Measurements from ENCODE around the gene MAP3K7.

DNA sequence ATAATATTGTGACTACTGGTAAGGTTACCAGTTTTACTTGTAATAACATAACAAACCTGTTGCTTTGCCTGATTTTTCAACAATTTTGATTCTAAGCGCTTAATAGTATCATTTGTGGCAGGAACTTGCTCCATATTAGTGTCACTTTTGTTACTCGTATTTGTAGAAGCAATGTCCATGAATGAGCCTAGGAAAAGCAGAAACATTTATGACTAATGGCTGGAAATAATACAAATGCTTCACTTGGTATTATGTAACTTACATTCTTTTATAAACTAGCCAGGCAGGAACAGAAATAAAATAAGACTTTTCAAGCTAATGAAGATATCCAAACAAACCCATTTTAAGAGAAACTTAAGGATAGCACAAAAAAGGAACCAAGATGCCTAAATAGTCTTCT, 38.9 kb downstream of the MAP3K7 start:
- TF ChIP-seq, protein P1, sequence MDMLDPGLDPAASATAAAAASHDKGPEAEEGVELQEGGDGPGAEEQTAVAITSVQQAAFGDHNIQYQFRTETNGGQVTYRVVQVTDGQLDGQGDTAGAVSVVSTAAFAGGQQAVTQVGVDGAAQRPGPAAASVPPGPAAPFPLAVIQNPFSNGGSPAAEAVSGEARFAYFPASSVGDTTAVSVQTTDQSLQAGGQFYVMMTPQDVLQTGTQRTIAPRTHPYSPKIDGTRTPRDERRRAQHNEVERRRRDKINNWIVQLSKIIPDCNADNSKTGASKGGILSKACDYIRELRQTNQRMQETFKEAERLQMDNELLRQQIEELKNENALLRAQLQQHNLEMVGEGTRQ (IDR thresholded peaks at IDR 0.05; ENCODE audit: low read depth, low read length) = no peak
- TF ChIP-seq, protein P2, sequence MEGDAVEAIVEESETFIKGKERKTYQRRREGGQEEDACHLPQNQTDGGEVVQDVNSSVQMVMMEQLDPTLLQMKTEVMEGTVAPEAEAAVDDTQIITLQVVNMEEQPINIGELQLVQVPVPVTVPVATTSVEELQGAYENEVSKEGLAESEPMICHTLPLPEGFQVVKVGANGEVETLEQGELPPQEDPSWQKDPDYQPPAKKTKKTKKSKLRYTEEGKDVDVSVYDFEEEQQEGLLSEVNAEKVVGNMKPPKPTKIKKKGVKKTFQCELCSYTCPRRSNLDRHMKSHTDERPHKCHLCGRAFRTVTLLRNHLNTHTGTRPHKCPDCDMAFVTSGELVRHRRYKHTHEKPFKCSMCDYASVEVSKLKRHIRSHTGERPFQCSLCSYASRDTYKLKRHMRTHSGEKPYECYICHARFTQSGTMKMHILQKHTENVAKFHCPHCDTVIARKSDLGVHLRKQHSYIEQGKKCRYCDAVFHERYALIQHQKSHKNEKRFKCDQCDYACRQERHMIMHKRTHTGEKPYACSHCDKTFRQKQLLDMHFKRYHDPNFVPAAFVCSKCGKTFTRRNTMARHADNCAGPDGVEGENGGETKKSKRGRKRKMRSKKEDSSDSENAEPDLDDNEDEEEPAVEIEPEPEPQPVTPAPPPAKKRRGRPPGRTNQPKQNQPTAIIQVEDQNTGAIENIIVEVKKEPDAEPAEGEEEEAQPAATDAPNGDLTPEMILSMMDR (conservative IDR thresholded peaks at IDR 0.05; ENCODE audit: low read depth, low read length) = no peak
- TF ChIP-seq RCOR1 (IDR thresholded peaks at IDR 0.05; ENCODE audit: insufficient replicate concordance, low read length) (no peak), MAZ (IDR thresholded peaks at IDR 0.05; ENCODE audit: borderline replicate concordance, low read depth, low read length) (no peak), POLR2A (IDR thresholded peaks at IDR 0.05; ENCODE audit: low read depth, low read length) (no peak), MXI1 (IDR thresholded peaks at IDR 0.05; ENCODE audit: borderline replicate concordance, low read depth, low read length) (no peak), RFX5 (IDR thresholded peaks at IDR 0.05; ENCODE audit: low read depth, low read length) (no peak), RAD21 (IDR thresholded peaks at IDR 0.05; ENCODE audit: low read length) (no peak), CEBPB (IDR thresholded peaks at IDR 0.05; ENCODE audit: low read depth, low read length) (no peak), BHLHE40 (IDR thresholded peaks at IDR 0.05; ENCODE audit: low read depth, low read length) (no peak), CHD1 (IDR thresholded peaks at IDR 0.05; ENCODE audit: low read depth, low read length) (no peak)
- TF ChIP-seq, protein P3, sequence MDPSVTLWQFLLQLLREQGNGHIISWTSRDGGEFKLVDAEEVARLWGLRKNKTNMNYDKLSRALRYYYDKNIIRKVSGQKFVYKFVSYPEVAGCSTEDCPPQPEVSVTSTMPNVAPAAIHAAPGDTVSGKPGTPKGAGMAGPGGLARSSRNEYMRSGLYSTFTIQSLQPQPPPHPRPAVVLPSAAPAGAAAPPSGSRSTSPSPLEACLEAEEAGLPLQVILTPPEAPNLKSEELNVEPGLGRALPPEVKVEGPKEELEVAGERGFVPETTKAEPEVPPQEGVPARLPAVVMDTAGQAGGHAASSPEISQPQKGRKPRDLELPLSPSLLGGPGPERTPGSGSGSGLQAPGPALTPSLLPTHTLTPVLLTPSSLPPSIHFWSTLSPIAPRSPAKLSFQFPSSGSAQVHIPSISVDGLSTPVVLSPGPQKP (IDR thresholded peaks at IDR 0.05; ENCODE audit: borderline replicate concordance, low read depth, low read length) = no peak
